ENCODE measurements around the gene SRD5A2.

SRD5A2 gene

GRCh38 chr2:31513553-31513952 lies 67.2 kb downstream of the SRD5A2 start:
- Histone ChIP-seq H3K18ac (ENCODE audit: low read length) (no peak overlapping the region), H2BK12ac (ENCODE audit: low read length) (no peak overlapping the region), H3K27ac (ENCODE audit: low read depth, low read length) (no peak overlapping the region), H3K79me2 (ENCODE audit: control insufficient read depth, insufficient read depth, low read length, poor library complexity) (no peaks in the 10 kb centered on the region), H3K23ac (ENCODE audit: low read length) (no peak overlapping the region), H4K8ac (ENCODE audit: low read depth, low read length) (no peak overlapping the region), H3K14ac (ENCODE audit: low read length) (no peak overlapping the region), H3K4me3 (ENCODE audit: low read depth, low read length) (no peak overlapping the region), H3K79me1 (ENCODE audit: low read length) (no peaks in the 10 kb centered on the region), H3K4me1 (ENCODE audit: control insufficient read depth in 1 of 2, insufficient read depth in 2 of 2, low read length in 2 of 2) (no peaks in the 10 kb centered on the region), H3K4me2 (ENCODE audit: low read length) (no peak overlapping the region), H4K12ac (ENCODE audit: low read depth, low read length) (no peak overlapping the region), H2AK5ac (ENCODE audit: low read length) (no peak overlapping the region), H2BK120ac (ENCODE audit: insufficient read depth, low read length, poor library complexity) (no peak overlapping the region), H2AFZ (ENCODE audit: insufficient read depth, low read length, poor library complexity) (no peak overlapping the region), H4K91ac (ENCODE audit: low read depth, low read length) (no peak overlapping the region), H3K36me3 (ENCODE audit: control insufficient read depth in 1 of 2, insufficient read depth in 2 of 2, low read length in 2 of 2) (no peaks in the 10 kb centered on the region), H3K27me3 (ENCODE audit: insufficient read depth, low read length) (no peaks in the 10 kb centered on the region), H3K9me3 (ENCODE audit: insufficient read depth, low read depth, low read length) (peaks cover 2% of the 10 kb centered on the region), H2BK5ac (ENCODE audit: low read depth, low read length, poor library complexity) (no peak overlapping the region), H3K4ac (ENCODE audit: low read depth, low read length) (no peak overlapping the region), H3K9ac (ENCODE audit: low read length) (no peak overlapping the region)
- WGBS (ENCODE audit: extremely low coverage, insufficient coverage, insufficient read length): no CpG with 5 or more reads among the region's 3 CpGs
- no peak for DNase-seq

- no peak overlapping the region for H3K14ac ChIP-seq (ENCODE audit: low read length)
- no peak overlapping the region for H4K12ac ChIP-seq (ENCODE audit: low read depth, low read length)
- H2AK5ac ChIP-seq (ENCODE audit: low read length): no peak overlapping the region
- H2BK5ac ChIP-seq (ENCODE audit: low read depth, low read length, poor library complexity): no peak overlapping the region
- no peak overlapping the region for H4K91ac ChIP-seq (ENCODE audit: low read depth, low read length)
- H3K9me3 ChIP-seq (ENCODE audit: insufficient read depth, low read depth, low read length): peaks cover 2% of the 10 kb centered on the region
- no peak overlapping the region for H2AFZ ChIP-seq (ENCODE audit: insufficient read depth, low read length, poor library complexity)
- H3K23ac ChIP-seq (ENCODE audit: low read length): no peak overlapping the region
- H4K8ac ChIP-seq (ENCODE audit: low read depth, low read length): no peak overlapping the region
- peak in 1 of 2 donors; percentile 39 for DNase-seq
- no peak overlapping the region for H3K27ac ChIP-seq (ENCODE audit: low read depth, low read length)
- H2BK120ac ChIP-seq (ENCODE audit: insufficient read depth, low read length, poor library complexity): no peak overlapping the region
- no peak overlapping the region for H3K4ac ChIP-seq (ENCODE audit: low read depth, low read length)
- no peaks in the 10 kb centered on the region for H3K79me1 ChIP-seq (ENCODE audit: low read length)
- no peak overlapping the region for H3K4me3 ChIP-seq (ENCODE audit: low read depth, low read length)
- H3K79me2 ChIP-seq (ENCODE audit: control insufficient read depth, insufficient read depth, low read length, poor library complexity): no peaks in the 10 kb centered on the region
- H3K4me1 ChIP-seq (ENCODE audit: control insufficient read depth in 1 of 2, insufficient read depth in 2 of 2, low read length in 2 of 2): no peaks in the 10 kb centered on the region
- no peaks in the 10 kb centered on the region for H3K36me3 ChIP-seq (ENCODE audit: control insufficient read depth in 1 of 2, insufficient read depth in 2 of 2, low read length in 2 of 2)
- H2BK12ac ChIP-seq (ENCODE audit: low read length): no peak overlapping the region
- H3K18ac ChIP-seq (ENCODE audit: low read length): no peak overlapping the region
- no peak overlapping the region for H3K9ac ChIP-seq (ENCODE audit: low read length)
- no peaks in the 10 kb centered on the region for H3K27me3 ChIP-seq (ENCODE audit: insufficient read depth, low read length)
- no peak overlapping the region for H3K4me2 ChIP-seq (ENCODE audit: low read length)
Measured at GRCh38 chr2:31511376-31511775, 69.4 kb downstream of the SRD5A2 start.

GRCh38 chr2:31505111-31505510 lies 75.6 kb downstream of the SRD5A2 start:
- no peak overlapping the region for H2BK12ac ChIP-seq (ENCODE audit: low read length)
- no peak overlapping the region for H3K4ac ChIP-seq (ENCODE audit: low read depth, low read length)
- no peak overlapping the region for H2BK120ac ChIP-seq (ENCODE audit: insufficient read depth, low read length, poor library complexity)
- H3K18ac ChIP-seq (ENCODE audit: low read length): no peak overlapping the region
- no peak overlapping the region for H3K27ac ChIP-seq (ENCODE audit: low read depth, low read length)
- no peak overlapping the region for H2AFZ ChIP-seq (ENCODE audit: insufficient read depth, low read length, poor library complexity)
- WGBS (ENCODE audit: extremely low coverage, insufficient coverage, insufficient read length): no CpG with 5 or more reads among the region's 2 CpGs
- H4K91ac ChIP-seq (ENCODE audit: low read depth, low read length): no peak overlapping the region
- no peaks in the 10 kb centered on the region for H3K4me1 ChIP-seq (ENCODE audit: control insufficient read depth in 1 of 2, insufficient read depth in 2 of 2, low read length in 2 of 2)
- no peak for DNase-seq
- no peak overlapping the region for H4K8ac ChIP-seq (ENCODE audit: low read depth, low read length)
- H3K79me1 ChIP-seq (ENCODE audit: low read length): no peaks in the 10 kb centered on the region
- no peak overlapping the region for H3K9ac ChIP-seq (ENCODE audit: low read length)
- H3K4me2 ChIP-seq (ENCODE audit: low read length): no peak overlapping the region
- no peak overlapping the region for H3K14ac ChIP-seq (ENCODE audit: low read length)
- no peak overlapping the region for H3K4me3 ChIP-seq (ENCODE audit: low read depth, low read length)
- H2BK5ac ChIP-seq (ENCODE audit: low read depth, low read length, poor library complexity): no peak overlapping the region
- no peak overlapping the region for H4K12ac ChIP-seq (ENCODE audit: low read depth, low read length)
- no peaks in the 10 kb centered on the region for H3K36me3 ChIP-seq (ENCODE audit: control insufficient read depth in 1 of 2, insufficient read depth in 2 of 2, low read length in 2 of 2)
- no peaks in the 10 kb centered on the region for H3K27me3 ChIP-seq (ENCODE audit: insufficient read depth, low read length)
- H2AK5ac ChIP-seq (ENCODE audit: low read length): no peak overlapping the region
- no peaks in the 10 kb centered on the region for H3K79me2 ChIP-seq (ENCODE audit: control insufficient read depth, insufficient read depth, low read length, poor library complexity)
- H3K9me3 ChIP-seq (ENCODE audit: insufficient read depth, low read depth, low read length): no peaks in the 10 kb centered on the region
- H3K23ac ChIP-seq (ENCODE audit: low read length): no peak overlapping the region

- Histone ChIP-seq H3K27ac (ENCODE audit: low read depth, low read length) (no peak overlapping the region), H2AFZ (ENCODE audit: insufficient read depth, low read length, poor library complexity) (no peak overlapping the region), H4K91ac (ENCODE audit: low read depth, low read length) (no peak overlapping the region), H3K18ac (ENCODE audit: low read length) (no peak overlapping the region), H2AK5ac (ENCODE audit: low read length) (no peak overlapping the region), H3K4me2 (ENCODE audit: low read length) (no peak overlapping the region), H3K4ac (ENCODE audit: low read depth, low read length) (no peak overlapping the region), H3K27me3 (ENCODE audit: insufficient read depth, low read length) (no peaks in the 10 kb centered on the region), H2BK120ac (ENCODE audit: insufficient read depth, low read length, poor library complexity) (no peak overlapping the region), H3K4me3 (ENCODE audit: low read depth, low read length) (no peak overlapping the region), H3K9me3 (ENCODE audit: insufficient read depth, low read depth, low read length) (no peaks in the 10 kb centered on the region), H3K79me2 (ENCODE audit: control insufficient read depth, insufficient read depth, low read length, poor library complexity) (no peaks in the 10 kb centered on the region), H3K79me1 (ENCODE audit: low read length) (no peaks in the 10 kb centered on the region), H3K23ac (ENCODE audit: low read length) (no peak overlapping the region), H3K9ac (ENCODE audit: low read length) (no peak overlapping the region), H4K12ac (ENCODE audit: low read depth, low read length) (no peak overlapping the region), H2BK5ac (ENCODE audit: low read depth, low read length, poor library complexity) (no peak overlapping the region), H3K14ac (ENCODE audit: low read length) (no peak overlapping the region), H2BK12ac (ENCODE audit: low read length) (no peak overlapping the region), H3K36me3 (ENCODE audit: control insufficient read depth in 1 of 2, insufficient read depth in 2 of 2, low read length in 2 of 2) (no peaks in the 10 kb centered on the region), H4K8ac (ENCODE audit: low read depth, low read length) (no peak overlapping the region), H3K4me1 (ENCODE audit: control insufficient read depth in 1 of 2, insufficient read depth in 2 of 2, low read length in 2 of 2) (no peaks in the 10 kb centered on the region)
- no CpG with 5 or more reads among the region's 2 CpGs for WGBS (ENCODE audit: extremely low coverage, insufficient coverage, insufficient read length)
- DNase-seq: no peak
Measured at GRCh38 chr2:31504311-31504710, 76.4 kb downstream of the SRD5A2 start.

Measured in trophoblast cell (in vitro differentiated cells and primary cell).